HG02870 (cell line): ENCODE measurements around the gene ACTN1.

Experiments
- ATAC-seq: cut with Tn5 transposase; IDR thresholded peaks from one replicate; pipeline ENCODE4 v1.9.1; 2021; ENCODE audit warnings: mild to moderate bottlenecking, moderate library complexity; ENCODE audit not compliant: unreplicated experiment

The ACTN1 gene

GRCh38 chr14:68919129-68919927 is 59.8 kb downstream of the ACTN1 start:
- ATAC-seq, result no peak

- ATAC-seq, result no peak
These were observed 60.5 kb downstream of the ACTN1 start for GRCh38 chr14:68918612-68919011.

GRCh38 chr14:68916358-68916941 is 62.7 kb downstream of the ACTN1 start:
- no peak for ATAC-seq

- no peak for ATAC-seq
These were observed 65.6 kb downstream of the ACTN1 start for GRCh38 chr14:68913516-68913915.

- peak; percentile 63 for ATAC-seq
These were observed 67.4 kb downstream of the ACTN1 start for GRCh38 chr14:68911594-68912227.

GRCh38 chr14:68910540-68910939 is 68.6 kb downstream of the ACTN1 start:
- no peak for ATAC-seq

- no peak for ATAC-seq
These were observed 70.3 kb downstream of the ACTN1 start for GRCh38 chr14:68908803-68909202.

- ATAC-seq, result no peak
These were observed 70.9 kb downstream of the ACTN1 start for GRCh38 chr14:68908201-68908600.

- no peak for ATAC-seq
These were observed 72.7 kb downstream of the ACTN1 start for GRCh38 chr14:68906439-68906838.

- ATAC-seq, result no peak
These were observed 73.8 kb downstream of the ACTN1 start for GRCh38 chr14:68905107-68905895.

- no peak for ATAC-seq
These were observed 76.7 kb downstream of the ACTN1 start for GRCh38 chr14:68902357-68902756.

GRCh38 chr14:68899033-68899603 is 80.0 kb downstream of the ACTN1 start:
- ATAC-seq, result no peak

GRCh38 chr14:68898248-68899032 is 80.7 kb downstream of the ACTN1 start:
- no peak for ATAC-seq

GRCh38 chr14:68897559-68898155 is 81.4 kb downstream of the ACTN1 start:
- ATAC-seq, result no peak

GRCh38 chr14:68896132-68896531 is 83.0 kb downstream of the ACTN1 start:
- no peak for ATAC-seq

GRCh38 chr14:68894802-68895703 is 84.0 kb downstream of the ACTN1 start:
- no peak for ATAC-seq

GRCh38 chr14:68894123-68894522 is 85.0 kb downstream of the ACTN1 start:
- no peak for ATAC-seq

- ATAC-seq, result no peak
These were observed 85.5 kb downstream of the ACTN1 start for GRCh38 chr14:68893566-68893965.

GRCh38 chr14:68892961-68893360 is 86.1 kb downstream of the ACTN1 start:
- ATAC-seq, result no peak
